Naive thymus-derived CD8-positive, alpha-beta T cell (primary cell): ENCODE measurements around the gene INSYN2B. TPM values are rescaled to one million over a fixed set of nuclear protein-coding genes. Genes with fewer than 3 reads are reported as not detected.
A peak's percentile ranks its signal among the peaks of the same experiment; 100 is the strongest.

Experiments
- ATAC-seq, 2 donors: fragments of 150-1000 bp; cut with Tn5 transposase in 1 of 2; sonication (Bioruptor Pico), chemical (Tn5 transposase) in 1 of 2; 1 replicate in 1 of 2; 2 replicates in 1 of 2; pipeline ENCODE4 v1.10.0; 2021; ENCODE audit warnings: mild to moderate bottlenecking in 2 of 2, moderate library complexity in 2 of 2
- POLR2A ChIA-PET: fragments of 350-600 bp; sonication (Branson Sonifier 250); formaldehyde crosslinking; loops from one replicate; lab custom pipeline; 2021; ENCODE audit warnings: antibody characterized with exemption; lab: Charles Lee
- DNase-seq, 10 donors: peaks; one replicate each; pipeline versions ENCODE4 v3.0.0 to v3.0.0-alpha.2; 2020 to 2022
- H3K27ac Mint-ChIP-seq, 10 donors: one replicate each; pipeline ENCODE4 v1.8.0; 2020 to 2022; ENCODE audit warnings: mild to moderate bottlenecking in 10 of 10, mixed read lengths in 10 of 10, moderate library complexity in 4 of 10, inconsistent platforms in 1 of 10
- H3K27me3 Mint-ChIP-seq, 5 donors: one replicate each; pipeline ENCODE4 v1.8.0; 2021 to 2022; ENCODE audit warnings: mixed read lengths in 5 of 5
- H3K36me3 Mint-ChIP-seq, 3 donors: one replicate each; pipeline ENCODE4 v1.8.0; 2020 to 2022; ENCODE audit warnings: mixed read lengths in 3 of 3, mild to moderate bottlenecking in 2 of 3, inconsistent platforms in 1 of 3
- H3K4me1 Mint-ChIP-seq, 4 donors: one replicate each; pipeline ENCODE4 v1.8.0; 2021 to 2022; ENCODE audit warnings: mixed read lengths in 4 of 4
- H3K4me3 Mint-ChIP-seq, 10 donors: one replicate each; pipeline ENCODE4 v1.8.0; 2020 to 2022; ENCODE audit warnings: mild to moderate bottlenecking in 10 of 10, mixed read lengths in 10 of 10, moderate library complexity in 6 of 10, inconsistent platforms in 1 of 10
- H3K9me3 Mint-ChIP-seq, 9 donors: one replicate each; pipeline ENCODE4 v1.8.0; 2020 to 2022; ENCODE audit warnings: mixed read lengths in 9 of 9, mild to moderate bottlenecking in 3 of 9, inconsistent platforms in 1 of 9, moderate library complexity in 1 of 9
- polyA plus RNA-seq, 3 donors: library from polyadenylated mRNA; unstranded; fragments of 300-500 nt; fragmentation: Illumina TruSeq; gene quantifications; one replicate each; pipeline ENCODE4 v1.2.3, GENCODE V29; 2021
- total RNA-seq, 8 experiments: library from RNA in 2 of 8; stranded (reverse) in 2 of 8; gene quantifications; one replicate each; pipeline ENCODE4 v1.2.3 and lab custom pipeline; 2021 to 2026

Gene INSYN2B
- total and polyA plus RNA-seq, 5 experiments from 2014 or later = 0.05 TPM; not detected in 4

- Mint-ChIP-seq H3K27ac (peak overlapping the region in 1 of 10 donors; percentile 80), H3K36me3 (peaks cover 10 to 43% (median 28%) of the 10 kb centered on the region in 3 donors), H3K4me1 (peaks cover 18 to 50% (median 28%) of the 10 kb centered on the region in 4 donors), H3K9me3 (no peaks in the 10 kb centered on the region), H3K27me3 (no peaks in the 10 kb centered on the region), H3K4me3 (no peak overlapping the region)
- POLR2A ChIA-PET = no interaction called here
- ATAC-seq (no peak), DNase-seq (no peak)
Observed at GRCh38 chr5:169901896-169902295, 78.4 kb downstream of the INSYN2B start.

GRCh38 chr5:169897481-169897880, 82.8 kb downstream of the INSYN2B start:
- no peaks in the 10 kb centered on the region for H3K27me3 Mint-ChIP-seq
- H3K4me1 Mint-ChIP-seq = peaks cover 23 to 51% (median 28%) of the 10 kb centered on the region in 4 donors
- DNase-seq (no peak), ATAC-seq (no peak)
- no peak overlapping the region for H3K27ac Mint-ChIP-seq
- peaks cover 10 to 75% (median 36%) of the 10 kb centered on the region in 3 donors for H3K36me3 Mint-ChIP-seq
- POLR2A ChIA-PET = no interaction called here
- H3K4me3 Mint-ChIP-seq = peak overlapping the region in 1 of 10 donors; percentile 43
- no peaks in the 10 kb centered on the region for H3K9me3 Mint-ChIP-seq

GRCh38 chr5:169895926-169896325, 84.4 kb downstream of the INSYN2B start:
- POLR2A ChIA-PET = no interaction called here
- H3K9me3 Mint-ChIP-seq = no peaks in the 10 kb centered on the region
- H3K4me1 Mint-ChIP-seq = peaks cover 17 to 40% (median 22%) of the 10 kb centered on the region in 4 donors
- H3K27me3 Mint-ChIP-seq = no peaks in the 10 kb centered on the region
- DNase-seq (no peak), ATAC-seq (no peak)
- no peak overlapping the region for H3K27ac Mint-ChIP-seq
- peaks cover 4 to 77% (median 36%) of the 10 kb centered on the region in 3 donors for H3K36me3 Mint-ChIP-seq
- no peak overlapping the region for H3K4me3 Mint-ChIP-seq

GRCh38 chr5:169893571-169893970, 86.7 kb downstream of the INSYN2B start:
- no peak overlapping the region for H3K4me3 Mint-ChIP-seq
- H3K4me1 Mint-ChIP-seq = peaks cover 9 to 27% (median 17%) of the 10 kb centered on the region in 4 donors
- no peaks in the 10 kb centered on the region for H3K9me3 Mint-ChIP-seq
- no peak for DNase-seq
- H3K27ac Mint-ChIP-seq = peak overlapping the region in 1 of 10 donors; percentile 1
- POLR2A ChIA-PET = no interaction called here
- no peaks in the 10 kb centered on the region for H3K27me3 Mint-ChIP-seq
- ATAC-seq = no peak
- peaks cover 0 to 67% (median 22%) of the 10 kb centered on the region in 3 donors for H3K36me3 Mint-ChIP-seq

GRCh38 chr5:169893010-169893409, 87.3 kb downstream of the INSYN2B start:
- Mint-ChIP-seq H3K4me1 (peaks cover 8 to 24% (median 16%) of the 10 kb centered on the region in 4 donors), H3K27me3 (no peaks in the 10 kb centered on the region), H3K4me3 (no peak overlapping the region), H3K9me3 (no peaks in the 10 kb centered on the region), H3K27ac (peak overlapping the region in 1 of 10 donors; percentile 1), H3K36me3 (peaks cover 0 to 63% (median 21%) of the 10 kb centered on the region in 3 donors)
- DNase-seq (no peak), ATAC-seq (no peak)
- POLR2A ChIA-PET = no interaction called here

- DNase-seq (no peak), ATAC-seq (no peak)
- H3K9me3 Mint-ChIP-seq = no peaks in the 10 kb centered on the region
- H3K4me1 Mint-ChIP-seq = peaks cover 7 to 24% (median 16%) of the 10 kb centered on the region in 4 donors
- no peaks in the 10 kb centered on the region for H3K27me3 Mint-ChIP-seq
- peaks cover 0 to 50% (median 18%) of the 10 kb centered on the region in 3 donors for H3K36me3 Mint-ChIP-seq
- POLR2A ChIA-PET = no interaction called here
- H3K4me3 Mint-ChIP-seq = no peak overlapping the region
- H3K27ac Mint-ChIP-seq = no peak overlapping the region
Observed at GRCh38 chr5:169889572-169889971, 90.7 kb downstream of the INSYN2B start.

GRCh38 chr5:169886677-169887076, 93.6 kb downstream of the INSYN2B start:
- no peaks in the 10 kb centered on the region for H3K27me3 Mint-ChIP-seq
- POLR2A ChIA-PET = no interaction called here
- peaks cover 0 to 46% (median 14%) of the 10 kb centered on the region in 3 donors for H3K36me3 Mint-ChIP-seq
- ATAC-seq (no peak), DNase-seq (no peak)
- H3K4me3 Mint-ChIP-seq = no peak overlapping the region
- peaks cover 8 to 35% (median 20%) of the 10 kb centered on the region in 4 donors for H3K4me1 Mint-ChIP-seq
- H3K9me3 Mint-ChIP-seq = no peaks in the 10 kb centered on the region
- no peak overlapping the region for H3K27ac Mint-ChIP-seq

GRCh38 chr5:169886033-169886432, 94.3 kb downstream of the INSYN2B start:
- no peak for ATAC-seq
- POLR2A ChIA-PET = no interaction called here
- Mint-ChIP-seq H3K4me1 (peaks cover 7 to 34% (median 20%) of the 10 kb centered on the region in 4 donors), H3K27ac (no peak overlapping the region), H3K4me3 (no peak overlapping the region), H3K36me3 (peaks cover 0 to 45% (median 11%) of the 10 kb centered on the region in 3 donors), H3K27me3 (no peaks in the 10 kb centered on the region), H3K9me3 (no peaks in the 10 kb centered on the region)
- DNase-seq = no peak

- no peak overlapping the region for H3K4me3 Mint-ChIP-seq
- no peak for DNase-seq
- no peaks in the 10 kb centered on the region for H3K27me3 Mint-ChIP-seq
- H3K4me1 Mint-ChIP-seq = peaks cover 14 to 44% (median 31%) of the 10 kb centered on the region in 4 donors
- POLR2A ChIA-PET = no interaction called here
- no peaks in the 10 kb centered on the region for H3K9me3 Mint-ChIP-seq
- H3K36me3 Mint-ChIP-seq = peaks cover 5 to 57% (median 19%) of the 10 kb centered on the region in 3 donors
- no peak overlapping the region for H3K27ac Mint-ChIP-seq
- ATAC-seq = no peak
Observed at GRCh38 chr5:169881702-169882303, 98.5 kb downstream of the INSYN2B start.

- peaks cover 19 to 48% (median 30%) of the 10 kb centered on the region in 4 donors for H3K4me1 Mint-ChIP-seq
- H3K9me3 Mint-ChIP-seq = no peaks in the 10 kb centered on the region
- no peak for DNase-seq
- H3K4me3 Mint-ChIP-seq = no peak overlapping the region
- POLR2A ChIA-PET = no interaction called here
- no peak for ATAC-seq
- H3K36me3 Mint-ChIP-seq = peaks cover 5 to 63% (median 21%) of the 10 kb centered on the region in 3 donors
- H3K27me3 Mint-ChIP-seq = no peaks in the 10 kb centered on the region
- H3K27ac Mint-ChIP-seq = no peak overlapping the region
Observed at GRCh38 chr5:169880785-169881184, 99.5 kb downstream of the INSYN2B start.

- Mint-ChIP-seq H3K4me1 (peaks cover 19 to 47% (median 33%) of the 10 kb centered on the region in 4 donors), H3K27ac (no peak overlapping the region), H3K27me3 (no peaks in the 10 kb centered on the region), H3K4me3 (no peak overlapping the region), H3K9me3 (no peaks in the 10 kb centered on the region), H3K36me3 (peaks cover 5 to 63% (median 26%) of the 10 kb centered on the region in 3 donors)
- DNase-seq = no peak
- POLR2A ChIA-PET = no interaction called here
- no peak for ATAC-seq
Observed at GRCh38 chr5:169880012-169880663, 100.2 kb downstream of the INSYN2B start.

GRCh38 chr5:169876386-169876785, 103.9 kb downstream of the INSYN2B start:
- DNase-seq (no peak), ATAC-seq (no peak)
- H3K9me3 Mint-ChIP-seq = no peaks in the 10 kb centered on the region
- no peaks in the 10 kb centered on the region for H3K27me3 Mint-ChIP-seq
- peak overlapping the region in 1 of 10 donors; percentile 14 for H3K27ac Mint-ChIP-seq
- H3K4me3 Mint-ChIP-seq = no peak overlapping the region
- POLR2A ChIA-PET = no interaction called here
- peaks cover 10 to 36% (median 25%) of the 10 kb centered on the region in 4 donors for H3K4me1 Mint-ChIP-seq
- H3K36me3 Mint-ChIP-seq = peaks cover 5 to 65% (median 26%) of the 10 kb centered on the region in 3 donors

- Mint-ChIP-seq H3K27me3 (no peaks in the 10 kb centered on the region), H3K9me3 (no peaks in the 10 kb centered on the region), H3K4me1 (peaks cover 12 to 36% (median 22%) of the 10 kb centered on the region in 4 donors), H3K36me3 (peaks cover 5 to 69% (median 26%) of the 10 kb centered on the region in 3 donors), H3K4me3 (no peak overlapping the region), H3K27ac (peak overlapping the region in 1 of 10 donors; percentile 13)
- ATAC-seq (no peak), DNase-seq (no peak)
- POLR2A ChIA-PET = no interaction called here
Observed at GRCh38 chr5:169875731-169876130, 104.6 kb downstream of the INSYN2B start.
